ENCODE measurements around the gene PCLO. TPM values are rescaled to one million over a fixed set of nuclear protein-coding genes. Genes with fewer than 3 reads are reported as not detected.

PCLO gene
- total RNA-seq, 1 donor from 2014 or later, result 0.52 TPM

GRCh38 chr7:82859106-82859850 is 303.4 kb downstream of the PCLO start:
- no peaks in the 10 kb centered on the region for H3K36me3 ChIP-seq (ENCODE audit: control insufficient read depth in 3 of 3, insufficient read depth in 3 of 3, low read length in 3 of 3)
- H3K9me3 ChIP-seq (ENCODE audit: control insufficient read depth in 3 of 3, low read length in 3 of 3), result no peaks in the 10 kb centered on the region
- H3K9ac ChIP-seq (ENCODE audit: low read depth in 1 of 3, low read length in 3 of 3), result no peak overlapping the region
- no peaks in the 10 kb centered on the region for H3K4me1 ChIP-seq (ENCODE audit: control insufficient read depth in 3 of 3, insufficient read depth in 3 of 3, low read length in 3 of 3)
- no peak overlapping the region for H3K27ac ChIP-seq (ENCODE audit: low read depth, low read length)
- H3K27me3 ChIP-seq (ENCODE audit: control insufficient read depth in 3 of 3, insufficient read depth in 3 of 3, low read length in 3 of 3), result no peaks in the 10 kb centered on the region
- no peak overlapping the region for H3K4me3 ChIP-seq (ENCODE audit: low read length in 3 of 3)

- Histone ChIP-seq H3K9ac (ENCODE audit: low read depth in 1 of 3, low read length in 3 of 3) (no peak overlapping the region), H3K27me3 (ENCODE audit: control insufficient read depth in 3 of 3, insufficient read depth in 3 of 3, low read length in 3 of 3) (no peaks in the 10 kb centered on the region), H3K9me3 (ENCODE audit: control insufficient read depth in 3 of 3, low read length in 3 of 3) (no peaks in the 10 kb centered on the region), H3K4me1 (ENCODE audit: control insufficient read depth in 3 of 3, insufficient read depth in 3 of 3, low read length in 3 of 3) (no peaks in the 10 kb centered on the region), H3K36me3 (ENCODE audit: control insufficient read depth in 3 of 3, insufficient read depth in 3 of 3, low read length in 3 of 3) (no peaks in the 10 kb centered on the region), H3K4me3 (ENCODE audit: low read length in 3 of 3) (no peak overlapping the region), H3K27ac (ENCODE audit: low read depth, low read length) (no peak overlapping the region)
These were observed 311.6 kb downstream of the PCLO start for GRCh38 chr7:82851121-82851520.

- Histone ChIP-seq H3K27ac (ENCODE audit: low read depth, low read length) (no peak overlapping the region), H3K36me3 (ENCODE audit: control insufficient read depth in 3 of 3, insufficient read depth in 3 of 3, low read length in 3 of 3) (no peaks in the 10 kb centered on the region), H3K9ac (ENCODE audit: low read depth in 1 of 3, low read length in 3 of 3) (no peak overlapping the region), H3K27me3 (ENCODE audit: control insufficient read depth in 3 of 3, insufficient read depth in 3 of 3, low read length in 3 of 3) (no peaks in the 10 kb centered on the region), H3K4me1 (ENCODE audit: control insufficient read depth in 3 of 3, insufficient read depth in 3 of 3, low read length in 3 of 3) (no peaks in the 10 kb centered on the region), H3K4me3 (ENCODE audit: low read length in 3 of 3) (no peak overlapping the region), H3K9me3 (ENCODE audit: control insufficient read depth in 3 of 3, low read length in 3 of 3) (no peaks in the 10 kb centered on the region)
These were observed 320.9 kb downstream of the PCLO start for GRCh38 chr7:82841828-82842227.

- Histone ChIP-seq H3K36me3 (ENCODE audit: control insufficient read depth in 3 of 3, insufficient read depth in 3 of 3, low read length in 3 of 3) (no peaks in the 10 kb centered on the region), H3K9me3 (ENCODE audit: control insufficient read depth in 3 of 3, low read length in 3 of 3) (no peaks in the 10 kb centered on the region)
These were observed 322.6 kb downstream of the PCLO start for GRCh38 chr7:82840061-82840460.

GRCh38 chr7:82839555-82839954 is 323.1 kb downstream of the PCLO start:
- Histone ChIP-seq H3K27me3 (ENCODE audit: control insufficient read depth in 3 of 3, insufficient read depth in 3 of 3, low read length in 3 of 3) (no peaks in the 10 kb centered on the region), H3K9ac (ENCODE audit: low read depth in 1 of 3, low read length in 3 of 3) (no peak overlapping the region), H3K9me3 (ENCODE audit: control insufficient read depth in 3 of 3, low read length in 3 of 3) (no peaks in the 10 kb centered on the region), H3K4me3 (ENCODE audit: low read length in 3 of 3) (no peak overlapping the region), H3K27ac (ENCODE audit: low read depth, low read length) (no peak overlapping the region), H3K36me3 (ENCODE audit: control insufficient read depth in 3 of 3, insufficient read depth in 3 of 3, low read length in 3 of 3) (no peaks in the 10 kb centered on the region), H3K4me1 (ENCODE audit: control insufficient read depth in 3 of 3, insufficient read depth in 3 of 3, low read length in 3 of 3) (no peaks in the 10 kb centered on the region)

More at GRCh38 chr7:82840061-82840460, 322.6 kb downstream of the PCLO start:
- no peaks in the 10 kb centered on the region for H3K27me3 ChIP-seq (ENCODE audit: control insufficient read depth in 3 of 3, insufficient read depth in 3 of 3, low read length in 3 of 3)
- no peak overlapping the region for H3K9ac ChIP-seq (ENCODE audit: low read depth in 1 of 3, low read length in 3 of 3)
- no peak overlapping the region for H3K4me3 ChIP-seq (ENCODE audit: low read length in 3 of 3)
- no peaks in the 10 kb centered on the region for H3K4me1 ChIP-seq (ENCODE audit: control insufficient read depth in 3 of 3, insufficient read depth in 3 of 3, low read length in 3 of 3)
- H3K27ac ChIP-seq (ENCODE audit: low read depth, low read length), result no peak overlapping the region

- Histone ChIP-seq H3K4me1 (ENCODE audit: control insufficient read depth in 3 of 3, insufficient read depth in 3 of 3, low read length in 3 of 3) (no peaks in the 10 kb centered on the region), H3K27ac (ENCODE audit: low read depth, low read length) (no peak overlapping the region), H3K9me3 (ENCODE audit: control insufficient read depth in 3 of 3, low read length in 3 of 3) (no peaks in the 10 kb centered on the region), H3K27me3 (ENCODE audit: control insufficient read depth in 3 of 3, insufficient read depth in 3 of 3, low read length in 3 of 3) (no peaks in the 10 kb centered on the region), H3K9ac (ENCODE audit: low read depth in 1 of 3, low read length in 3 of 3) (no peak overlapping the region), H3K36me3 (ENCODE audit: control insufficient read depth in 3 of 3, insufficient read depth in 3 of 3, low read length in 3 of 3) (no peaks in the 10 kb centered on the region), H3K4me3 (ENCODE audit: low read length in 3 of 3) (no peak overlapping the region)
These were observed 323.6 kb downstream of the PCLO start for GRCh38 chr7:82839063-82839462.

GRCh38 chr7:82838314-82838713 is 324.4 kb downstream of the PCLO start:
- Histone ChIP-seq H3K4me1 (ENCODE audit: control insufficient read depth in 3 of 3, insufficient read depth in 3 of 3, low read length in 3 of 3) (no peaks in the 10 kb centered on the region), H3K4me3 (ENCODE audit: low read length in 3 of 3) (no peak overlapping the region), H3K36me3 (ENCODE audit: control insufficient read depth in 3 of 3, insufficient read depth in 3 of 3, low read length in 3 of 3) (no peaks in the 10 kb centered on the region), H3K9ac (ENCODE audit: low read depth in 1 of 3, low read length in 3 of 3) (no peak overlapping the region), H3K27ac (ENCODE audit: low read depth, low read length) (no peak overlapping the region), H3K9me3 (ENCODE audit: control insufficient read depth in 3 of 3, low read length in 3 of 3) (no peaks in the 10 kb centered on the region), H3K27me3 (ENCODE audit: control insufficient read depth in 3 of 3, insufficient read depth in 3 of 3, low read length in 3 of 3) (no peaks in the 10 kb centered on the region)

- no peaks in the 10 kb centered on the region for H3K4me1 ChIP-seq (ENCODE audit: control insufficient read depth in 3 of 3, insufficient read depth in 3 of 3, low read length in 3 of 3)
- H3K27ac ChIP-seq (ENCODE audit: low read depth, low read length), result no peak overlapping the region
- H3K36me3 ChIP-seq (ENCODE audit: control insufficient read depth in 3 of 3, insufficient read depth in 3 of 3, low read length in 3 of 3), result no peaks in the 10 kb centered on the region
- H3K9me3 ChIP-seq (ENCODE audit: control insufficient read depth in 3 of 3, low read length in 3 of 3), result no peaks in the 10 kb centered on the region
- H3K27me3 ChIP-seq (ENCODE audit: control insufficient read depth in 3 of 3, insufficient read depth in 3 of 3, low read length in 3 of 3), result no peaks in the 10 kb centered on the region
- H3K4me3 ChIP-seq (ENCODE audit: low read length in 3 of 3), result no peak overlapping the region
- H3K9ac ChIP-seq (ENCODE audit: low read depth in 1 of 3, low read length in 3 of 3), result no peak overlapping the region
These were observed 339.6 kb downstream of the PCLO start for GRCh38 chr7:82823073-82823472.

GRCh38 chr7:82821037-82821436 is 341.6 kb downstream of the PCLO start:
- no peak overlapping the region for H3K4me3 ChIP-seq (ENCODE audit: low read length in 3 of 3)
- no peaks in the 10 kb centered on the region for H3K9me3 ChIP-seq (ENCODE audit: control insufficient read depth in 3 of 3, low read length in 3 of 3)
- no peaks in the 10 kb centered on the region for H3K27me3 ChIP-seq (ENCODE audit: control insufficient read depth in 3 of 3, insufficient read depth in 3 of 3, low read length in 3 of 3)
- H3K9ac ChIP-seq (ENCODE audit: low read depth in 1 of 3, low read length in 3 of 3), result no peak overlapping the region
- H3K4me1 ChIP-seq (ENCODE audit: control insufficient read depth in 3 of 3, insufficient read depth in 3 of 3, low read length in 3 of 3), result no peaks in the 10 kb centered on the region
- no peaks in the 10 kb centered on the region for H3K36me3 ChIP-seq (ENCODE audit: control insufficient read depth in 3 of 3, insufficient read depth in 3 of 3, low read length in 3 of 3)
- H3K27ac ChIP-seq (ENCODE audit: low read depth, low read length), result no peak overlapping the region

GRCh38 chr7:82818171-82818570 is 344.5 kb downstream of the PCLO start:
- Histone ChIP-seq H3K9ac (ENCODE audit: low read depth in 1 of 3, low read length in 3 of 3) (no peak overlapping the region), H3K9me3 (ENCODE audit: control insufficient read depth in 3 of 3, low read length in 3 of 3) (no peaks in the 10 kb centered on the region), H3K36me3 (ENCODE audit: control insufficient read depth in 3 of 3, insufficient read depth in 3 of 3, low read length in 3 of 3) (no peaks in the 10 kb centered on the region), H3K27me3 (ENCODE audit: control insufficient read depth in 3 of 3, insufficient read depth in 3 of 3, low read length in 3 of 3) (no peaks in the 10 kb centered on the region), H3K27ac (ENCODE audit: low read depth, low read length) (no peak overlapping the region), H3K4me3 (ENCODE audit: low read length in 3 of 3) (no peak overlapping the region), H3K4me1 (ENCODE audit: control insufficient read depth in 3 of 3, insufficient read depth in 3 of 3, low read length in 3 of 3) (no peaks in the 10 kb centered on the region)

Measured in skeletal muscle tissue (tissue), 4 donors.